HepG2 (cell line): ENCODE results near the gene CSMD2. TPM values are rescaled to one million over a fixed set of nuclear protein-coding genes. Genes with fewer than 3 reads are reported as not detected.

ENCODE experiments used
- ATAC-seq: fragments of 200-7000 bp; cut with Tn5 transposase; 3 replicates; pipeline ENCODE4 v1.9.1; 2020; ENCODE audit warnings: mild to moderate bottlenecking, moderate library complexity
- BruUV-seq: library from RNA; stranded (reverse); fragments of 400-500 nt; replicated peaks from 2 replicates; lab custom pipeline; 2021; lab: Mats Ljungman, UMichigan
- CTCF ChIA-PET: fragments of 300-600 bp; formaldehyde crosslinking; extraction: SDS; loops from one replicate; lab custom pipeline; 2021; ENCODE audit warnings: low total read pairs, inconsistent platforms, low intra/inter-chr PET ratio; lab: Yijun Ruan, JAX
- POLR2A ChIA-PET: fragments of 350-600 bp; sonication (Branson Sonifier 250); formaldehyde crosslinking; loops from one replicate; lab custom pipeline; 2020; ENCODE audit warnings: antibody characterized with exemption, inconsistent platforms; lab: Yijun Ruan, JAX
- DNase-seq: peaks from one replicate; pipeline ENCODE4 v3.0.0-alpha.2; 2015; ENCODE audit warnings: low spot score
- FAIRE-seq: peaks from 3 replicates; lab custom pipeline; 2011; peaks lifted over from hg19 to GRCh38; lab: Jason Lieb, UNC
- H2AFZ ChIP-seq: one replicate; pipeline ENCODE4 v1.6.1; 2011; ENCODE audit warnings: low read length, inconsistent platforms
- H3K27ac ChIP-seq: fragments of 300-600 bp; 3 replicates; pipeline ENCODE4 v1.8.0; 2011; ENCODE audit warnings: mixed run types, mild to moderate bottlenecking, mixed read lengths, low read length, inconsistent platforms; ENCODE audit not compliant: insufficient read depth; ENCODE audit errors: extremely low read length
- H3K27me3 ChIP-seq, 2 experiments: fragments of 200-600 bp in 1 of 2; 2 replicates in 1 of 2; 3 replicates in 1 of 2; pipeline versions ENCODE4 v1.6.0 to v1.8.0; 2011; ENCODE audit warnings: low read length in 2 of 2, mild to moderate bottlenecking in 2 of 2, moderate library complexity in 2 of 2, inconsistent platforms in 1 of 2; ENCODE audit not compliant: insufficient read depth in 2 of 2, control insufficient read depth in 1 of 2
- H3K36me3 ChIP-seq, 2 experiments: fragments of 200-600 bp in 1 of 2; replicated peaks in 1 of 2; 2 replicates in 1 of 2; 3 replicates in 1 of 2; pipeline versions ENCODE4 v1.5.1 to v1.8.0; 2011; ENCODE audit warnings: low read length in 2 of 2, inconsistent platforms in 1 of 2; ENCODE audit not compliant: insufficient read depth in 2 of 2, control insufficient read depth in 1 of 2
- H3K4me1 ChIP-seq: 2 replicates; pipeline ENCODE4 v1.5.1; 2012; ENCODE audit warnings: low read length, inconsistent platforms; ENCODE audit not compliant: insufficient read depth
- H3K4me2 ChIP-seq: 2 replicates; pipeline ENCODE4 v1.6.0; 2011; ENCODE audit warnings: low read depth, low read length, inconsistent platforms
- H3K4me3 ChIP-seq, 3 experiments: fragments of 200-600 bp in 1 of 3; sonication (generic), shearing (Covaris generic) in 1 of 3; replicated peaks in 1 of 3; 2 replicates each; pipeline ENCODE4 v1.5.1; 2011 to 2016; ENCODE audit warnings: low read length in 3 of 3, inconsistent platforms in 2 of 3, low read depth in 2 of 3, mild to moderate bottlenecking in 2 of 3, control low read depth in 1 of 3, mixed read lengths in 1 of 3; ENCODE audit not compliant: insufficient read depth in 1 of 3
- H3K79me2 ChIP-seq: one replicate; pipeline ENCODE4 v1.6.1; 2011; ENCODE audit warnings: low read length, inconsistent platforms; ENCODE audit not compliant: insufficient read depth
- H3K9ac ChIP-seq: 2 replicates; pipeline ENCODE4 v1.6.0; 2011; ENCODE audit warnings: mild to moderate bottlenecking, low read depth, low read length, inconsistent platforms; ENCODE audit not compliant: insufficient read depth
- H3K9me3 ChIP-seq: 2 replicates; pipeline ENCODE4 v1.5.1; 2012; ENCODE audit warnings: mild to moderate bottlenecking, low read length
- H4K20me1 ChIP-seq: 2 replicates; pipeline ENCODE4 v1.6.0; 2011; ENCODE audit warnings: inconsistent platforms, mild to moderate bottlenecking, low read length, moderate library complexity; ENCODE audit not compliant: insufficient read depth
- ATRX ChIP-seq: sonication (generic); formaldehyde crosslinking; IDR thresholded peaks from 2 replicates; pipeline ENCODE4 v1.4.0; 2020; ENCODE audit warnings: missing genetic modification reagents, borderline replicate concordance
- CCDC6 ChIP-seq: sonication (generic); formaldehyde crosslinking; IDR thresholded peaks from 2 replicates; pipeline ENCODE4 v1.8.1; 2022; ENCODE audit warnings: mild to moderate bottlenecking, missing genetic modification reagents, moderate library complexity
- FOSL2 ChIP-seq: sonication (generic); formaldehyde crosslinking; IDR thresholded peaks from 2 replicates; pipeline ENCODE4 v1.4.0; 2020; ENCODE audit warnings: missing genetic modification reagents
- FOXK1 ChIP-seq: sonication (generic); formaldehyde crosslinking; IDR thresholded peaks from 2 replicates; pipeline ENCODE4 v1.4.0; 2020; ENCODE audit warnings: low read depth, missing genetic modification reagents, borderline replicate concordance
- GFI1 ChIP-seq: sonication (generic); formaldehyde crosslinking; IDR thresholded peaks from 2 replicates; pipeline ENCODE4 v1.5.0; 2020; ENCODE audit warnings: missing genetic modification reagents, mild to moderate bottlenecking, borderline replicate concordance
- HDAC2 ChIP-seq: sonication (generic); formaldehyde crosslinking; IDR thresholded peaks from 2 replicates; pipeline ENCODE4 v1.4.0; 2020; ENCODE audit warnings: missing genetic modification reagents
- MBD4 ChIP-seq: IDR thresholded peaks from 2 replicates; pipeline ENCODE4 v1.6.1; 2012; ENCODE audit warnings: low read length, inconsistent platforms, borderline replicate concordance
- MYC ChIP-seq: sonication (generic); formaldehyde crosslinking; IDR thresholded peaks from 2 replicates; pipeline ENCODE4 v1.9.0; 2021; ENCODE audit warnings: missing genetic modification reagents, borderline replicate concordance
- NFYB ChIP-seq: sonication (generic); formaldehyde crosslinking; IDR thresholded peaks from 2 replicates; pipeline ENCODE4 v1.4.0; 2020; ENCODE audit warnings: missing genetic modification reagents
- PITX1 ChIP-seq: sonication (generic); formaldehyde crosslinking; IDR thresholded peaks from 2 replicates; pipeline ENCODE4 v1.5.1; 2020; ENCODE audit warnings: mild to moderate bottlenecking, missing genetic modification reagents
- SYNCRIP ChIP-seq: fragments of 200-400 bp; formaldehyde crosslinking; IDR thresholded peaks from 2 replicates; pipeline ENCODE4 v1.6.1; 2018; ENCODE audit warnings: mild to moderate bottlenecking, low read depth, low read length; ENCODE audit not compliant: insufficient read depth
- THYN1 ChIP-seq: sonication (generic); formaldehyde crosslinking; IDR thresholded peaks from 2 replicates; pipeline ENCODE4 v1.8.1; 2023; ENCODE audit warnings: low read depth, mild to moderate bottlenecking, moderate library complexity, missing genetic modification reagents, borderline replicate concordance
- ZNF3 ChIP-seq: IDR thresholded peaks from 2 replicates; pipeline ENCODE4 v1.7.0; 2017; ENCODE audit warnings: inconsistent platforms
- ZNF430 ChIP-seq: sonication (generic); formaldehyde crosslinking; IDR thresholded peaks from 2 replicates; pipeline ENCODE4 v1.9.0; 2021; ENCODE audit warnings: mild to moderate bottlenecking, missing genetic modification reagents
- ZNF777 ChIP-seq: sonication (generic); formaldehyde crosslinking; IDR thresholded peaks from 2 replicates; pipeline ENCODE4 v1.4.0; 2020; ENCODE audit warnings: missing genetic modification reagents
- WGBS: methylation state at CpG from one replicate; pipeline ENCODE4 v1.1.6; 2017; ENCODE audit warnings: low lambda C conversion rate; 5-methylcytosine and 5-hydroxymethylcytosine counted together
- in situ Hi-C: cut with HindIII; loops from 2 replicates; pipeline ENCODE4 v1.10.0; 2017; ENCODE audit warnings: low pct_unique_long_range_greater_than_20kb; ENCODE audit not compliant: extremely low pct_ligation_motif_present
- intact Hi-C: fragments of 100-400 bp; cut with micrococcal nuclease; formaldehyde crosslinking; loops from one replicate; pipeline ENCODE4 v1.10.0; 2022; ENCODE audit not compliant: unreplicated experiment
- polyA plus RNA-seq, 8 experiments: library from polyadenylated mRNA; depleted of rRNA in 3 of 8; stranded (reverse) in 7 of 8; unstranded in 1 of 8; fragments of >200 nt; fragmentation: Illumina TruSeq in 4 of 8; extraction: Trizol in 4 of 8; gene quantifications; 2 replicates each; pipeline versions ENCODE4 v1.2.1 to v1.2.3, GENCODE V29; 2011 to 2016; ENCODE audit warnings: low read depth in 4 of 8, missing spikeins in 1 of 8, mixed read lengths in 1 of 8; ENCODE audit not compliant: insufficient read depth in 1 of 8
- total RNA-seq, 5 experiments: library from RNA; depleted of rRNA; stranded (reverse); fragments of >200 nt; fragmentation: Illumina TruSeq; extraction: Trizol; gene quantifications; 2 replicates each; pipeline ENCODE4 v1.2.3, GENCODE V29; 2016; ENCODE audit warnings: low read depth in 1 of 5
- TF ChIP-seq, protein P1 (sequence below): sonication (generic); formaldehyde crosslinking; IDR thresholded peaks from 2 replicates; pipeline ENCODE4 v1.4.0; 2020; ENCODE audit warnings: mild to moderate bottlenecking, missing genetic modification reagents, borderline replicate concordance
- TF ChIP-seq, protein P2 (sequence below): IDR thresholded peaks from 2 replicates; pipeline ENCODE4 v1.6.1; 2012; ENCODE audit warnings: low read length, improper control_type of control experiment
- TF ChIP-seq, protein P3 (sequence below): sonication (generic); formaldehyde crosslinking; IDR thresholded peaks from 2 replicates; pipeline ENCODE4 v1.8.0; 2022; ENCODE audit warnings: missing genetic modification reagents, low read depth, mild to moderate bottlenecking, borderline replicate concordance
- TF ChIP-seq, protein P4 (sequence below): IDR thresholded peaks from 2 replicates; pipeline ENCODE4 v1.6.1; 2012; ENCODE audit warnings: inconsistent platforms

CSMD2 gene
- total and polyA plus RNA-seq, 2 of the 13 experiments (the other 11 are each of a cell fraction or from before 2014, with no cell fraction given) = not detected

DNA sequence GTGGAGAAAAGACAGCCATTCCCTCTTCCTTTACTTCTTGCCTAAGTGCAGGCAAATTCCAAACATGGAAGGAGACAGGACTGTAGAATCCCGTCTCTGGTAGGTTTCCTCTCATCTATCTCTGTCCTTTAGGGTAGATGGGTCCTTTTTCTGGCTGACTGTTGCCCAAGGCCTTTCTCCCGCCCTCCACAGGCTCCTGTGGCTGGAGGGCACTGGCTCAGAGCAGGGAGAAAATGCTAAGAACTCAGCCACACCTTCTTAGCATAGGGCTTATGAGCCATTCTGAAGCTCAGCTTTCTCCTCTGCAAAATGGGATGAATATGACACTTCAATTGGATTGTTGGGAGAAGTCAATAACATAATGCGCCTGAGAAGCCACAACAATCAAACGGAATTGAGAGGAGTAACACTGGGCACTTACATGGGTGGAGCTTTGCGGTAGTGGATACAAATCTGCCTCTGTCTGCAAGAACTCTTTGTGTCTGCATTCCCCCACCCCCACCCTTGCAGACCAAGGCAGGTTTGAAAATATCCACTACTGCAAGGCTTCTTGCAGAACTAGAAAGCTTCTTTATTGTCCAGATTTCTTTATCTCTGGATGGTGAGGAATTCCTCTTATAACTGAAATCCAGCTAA lies 94.7 kb downstream of the CSMD2 start:
- Histone ChIP-seq H3K9me3 (0 out of 2 replicates have a peak, but pooled peaks cover 12% of the 10 kb centered on the region), H2AFZ (no peak overlapping the region), H3K36me3 (no peaks in the 10 kb centered on the region), H3K27me3 (no peaks in the 10 kb centered on the region), H3K27ac (no peak overlapping the region), H3K4me2 (no peak overlapping the region), H3K4me1 (no peaks in the 10 kb centered on the region)
- ChIA-PET CTCF (no interaction called here), POLR2A (no interaction called here)
- ATAC-seq = no peak
- in situ Hi-C loops = no loop called here
- WGBS = 24% methylated on average over 4 of the region's 5 CpGs
- no peak for FAIRE-seq
- intact Hi-C loops = no loop called here
- BruUV-seq = no TSS peak
- TF ChIP-seq, protein P1, sequence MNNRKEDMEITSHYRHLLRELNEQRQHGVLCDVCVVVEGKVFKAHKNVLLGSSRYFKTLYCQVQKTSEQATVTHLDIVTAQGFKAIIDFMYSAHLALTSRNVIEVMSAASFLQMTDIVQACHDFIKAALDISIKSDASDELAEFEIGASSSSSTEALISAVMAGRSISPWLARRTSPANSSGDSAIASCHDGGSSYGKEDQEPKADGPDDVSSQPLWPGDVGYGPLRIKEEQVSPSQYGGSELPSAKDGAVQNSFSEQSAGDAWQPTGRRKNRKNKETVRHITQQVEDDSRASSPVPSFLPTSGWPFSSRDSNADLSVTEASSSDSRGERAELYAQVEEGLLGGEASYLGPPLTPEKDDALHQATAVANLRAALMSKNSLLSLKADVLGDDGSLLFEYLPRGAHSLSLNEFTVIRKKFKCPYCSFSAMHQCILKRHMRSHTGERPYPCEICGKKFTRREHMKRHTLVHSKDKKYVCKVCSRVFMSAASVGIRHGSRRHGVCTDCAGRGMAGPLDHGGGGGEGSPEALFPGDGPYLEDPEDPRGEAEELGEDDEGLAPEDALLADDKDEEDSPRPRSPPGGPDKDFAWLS = no peak
- TF ChIP-seq, protein P2, sequence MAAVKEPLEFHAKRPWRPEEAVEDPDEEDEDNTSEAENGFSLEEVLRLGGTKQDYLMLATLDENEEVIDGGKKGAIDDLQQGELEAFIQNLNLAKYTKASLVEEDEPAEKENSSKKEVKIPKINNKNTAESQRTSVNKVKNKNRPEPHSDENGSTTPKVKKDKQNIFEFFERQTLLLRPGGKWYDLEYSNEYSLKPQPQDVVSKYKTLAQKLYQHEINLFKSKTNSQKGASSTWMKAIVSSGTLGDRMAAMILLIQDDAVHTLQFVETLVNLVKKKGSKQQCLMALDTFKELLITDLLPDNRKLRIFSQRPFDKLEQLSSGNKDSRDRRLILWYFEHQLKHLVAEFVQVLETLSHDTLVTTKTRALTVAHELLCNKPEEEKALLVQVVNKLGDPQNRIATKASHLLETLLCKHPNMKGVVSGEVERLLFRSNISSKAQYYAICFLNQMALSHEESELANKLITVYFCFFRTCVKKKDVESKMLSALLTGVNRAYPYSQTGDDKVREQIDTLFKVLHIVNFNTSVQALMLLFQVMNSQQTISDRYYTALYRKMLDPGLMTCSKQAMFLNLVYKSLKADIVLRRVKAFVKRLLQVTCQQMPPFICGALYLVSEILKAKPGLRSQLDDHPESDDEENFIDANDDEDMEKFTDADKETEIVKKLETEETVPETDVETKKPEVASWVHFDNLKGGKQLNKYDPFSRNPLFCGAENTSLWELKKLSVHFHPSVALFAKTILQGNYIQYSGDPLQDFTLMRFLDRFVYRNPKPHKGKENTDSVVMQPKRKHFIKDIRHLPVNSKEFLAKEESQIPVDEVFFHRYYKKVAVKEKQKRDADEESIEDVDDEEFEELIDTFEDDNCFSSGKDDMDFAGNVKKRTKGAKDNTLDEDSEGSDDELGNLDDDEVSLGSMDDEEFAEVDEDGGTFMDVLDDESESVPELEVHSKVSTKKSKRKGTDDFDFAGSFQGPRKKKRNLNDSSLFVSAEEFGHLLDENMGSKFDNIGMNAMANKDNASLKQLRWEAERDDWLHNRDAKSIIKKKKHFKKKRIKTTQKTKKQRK = no peak
- TF ChIP-seq CCDC6 (CRISPR knock-in tag) (no peak), MBD4 (no peak), PITX1 (CRISPR knock-in tag) (no peak), ZNF777 (CRISPR knock-in tag) (no peak), FOSL2 (CRISPR knock-in tag) (no peak), MYC (CRISPR knock-in tag) (no peak), ATRX (no peak), SYNCRIP (no peak), ZNF430 (CRISPR knock-in tag) (no peak), FOXK1 (CRISPR knock-in tag) (no peak), HDAC2 (CRISPR knock-in tag) (no peak), ZNF3 (CRISPR knock-in tag) (no peak), GFI1 (no peak), THYN1 (CRISPR knock-in tag) (no peak), NFYB (CRISPR knock-in tag) (no peak)
- TF ChIP-seq, protein P3, sequence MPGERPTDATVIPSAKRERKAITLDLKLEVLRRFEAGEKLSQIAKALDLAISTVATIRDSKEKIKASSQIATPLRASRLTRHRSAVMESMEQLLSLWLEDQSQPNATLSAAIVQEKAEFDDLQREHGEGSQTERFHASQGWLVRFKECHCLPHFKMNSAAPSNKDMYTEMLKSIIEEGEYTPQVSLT (CRISPR knock-in tag) = no peak
- TF ChIP-seq, protein P4, sequence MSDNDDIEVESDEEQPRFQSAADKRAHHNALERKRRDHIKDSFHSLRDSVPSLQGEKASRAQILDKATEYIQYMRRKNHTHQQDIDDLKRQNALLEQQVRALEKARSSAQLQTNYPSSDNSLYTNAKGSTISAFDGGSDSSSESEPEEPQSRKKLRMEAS = no peak
- TF ChIP-seq, all 625 proteins: peak for 0
- no peak overlapping the region for H3K9ac ChIP-seq
- no peak overlapping the region for H3K4me3 ChIP-seq
- no peaks in the 10 kb centered on the region for H3K79me2 ChIP-seq
- DNase-seq = no peak
- H4K20me1 ChIP-seq = no peaks in the 10 kb centered on the region
